ENCODE measurements around the gene ITSN1. TPM values are rescaled to one million over a fixed set of nuclear protein-coding genes. Genes with fewer than 3 reads are reported as not detected.

Gene ITSN1
- total and polyA plus RNA-seq, 2 experiments from 2014 or later, result 77.9 to 95.7 TPM

- no peaks in the 10 kb centered on the region for H3K79me2 ChIP-seq (replicated peaks; ENCODE audit: insufficient read depth)
- no peak overlapping the region for H3K4me2 ChIP-seq
- peaks cover 13% of the 10 kb centered on the region for H3K4me1 Mint-ChIP-seq
- H3K4me1 ChIP-seq (ENCODE audit: insufficient read depth), result peaks cover 7% of the 10 kb centered on the region
- H3K27me3 ChIP-seq (ENCODE audit: insufficient read depth), result no peaks in the 10 kb centered on the region
- no peaks in the 10 kb centered on the region for H3K27me3 Mint-ChIP-seq (ENCODE audit: insufficient read depth, low read depth, poor library complexity)
- DNase-seq (ENCODE audit: low spot score) (no peak), ATAC-seq (no peak)
- H3K36me3 ChIP-seq (ENCODE audit: insufficient read depth), result no peaks in the 10 kb centered on the region
- H3K4me3 ChIP-seq, result no peak overlapping the region
- H3K36me3 Mint-ChIP-seq (ENCODE audit: low read depth), result no peaks in the 10 kb centered on the region; the same call in 2 of the 3 replicates
- no peaks in the 10 kb centered on the region for H4K20me1 ChIP-seq (replicated peaks; ENCODE audit: insufficient read depth)
- H3K27ac Mint-ChIP-seq, result no peak overlapping the region
- H3F3A ChIP-seq (replicated peaks; ENCODE audit: low read depth), result no peaks in the 10 kb centered on the region
- no peak overlapping the region; the same call in 1 of the 2 replicates for H2AFZ ChIP-seq
- H3K27ac ChIP-seq (ENCODE audit: low read depth), result no peak overlapping the region
- TF ChIP-seq ETS1 (IDR thresholded peaks at IDR 0.05) (no peak), ZNF462 (CRISPR knock-in tag; IDR thresholded peaks at IDR 0.05) (no peak), CREB1 (CRISPR knock-in tag; IDR thresholded peaks at IDR 0.05; ENCODE audit: low read depth) (no peak), ZNF114 (CRISPR knock-in tag; IDR thresholded peaks at IDR 0.05) (no peak), ZNF331 (CRISPR knock-in tag; IDR thresholded peaks at IDR 0.05; ENCODE audit: low read depth) (no peak), EZH2phosphoT487 (IDR thresholded peaks at IDR 0.05; ENCODE audit: unreplicated experiment) (no peak), REST (IDR thresholded peaks at IDR 0.05; ENCODE audit: unreplicated experiment) (no peak), CTCF (conservative IDR thresholded peaks at IDR 0.05; ENCODE audit: low read depth in 2 of 2) (no peak), POLR2AphosphoS5 (IDR thresholded peaks at IDR 0.05; ENCODE audit: low read depth) (no peak), STAT1 (IDR thresholded peaks at IDR 0.05; ENCODE audit: unreplicated experiment) (no peak)
- no peaks in the 10 kb centered on the region for H3K9me3 Mint-ChIP-seq
- peaks cover 8% of the 10 kb centered on the region; the same call in 1 of the 2 replicates for H3K9me2 ChIP-seq (ENCODE audit: insufficient read depth)
- no peak overlapping the region for H3K4me3 Mint-ChIP-seq
These were observed 240.8 kb downstream of the ITSN1 start for GRCh38 chr21:33883118-33883517.
